Spleen (tissue), 11 donors: ENCODE data around the gene ADAMTSL1. TPM values are rescaled to one million over a fixed set of nuclear protein-coding genes. Genes with fewer than 3 reads are reported as not detected.

Experiments
- DNase-seq: peaks from one replicate; pipeline ENCODE4 v3.0.0-alpha.2; 2020
- H3K27ac ChIP-seq, 8 donors: fragments of 200-600 bp; sonication (generic) in 7 of 8; 1 replicate in 4 of 8; 2 replicates in 4 of 8; pipeline versions ENCODE4 v1.5.0 to v1.8.0; 2016 to 2021; ENCODE audit warnings: inconsistent platforms in 4 of 8, mild to moderate bottlenecking in 4 of 8, moderate library complexity in 1 of 8
- H3K27me3 ChIP-seq, 7 donors: fragments of 200-600 bp; sonication (generic) in 6 of 7; replicated peaks in 1 of 7; 1 replicate in 4 of 7; 2 replicates in 3 of 7; pipeline versions ENCODE4 v1.5.0 to v1.8.0; 2016 to 2021; ENCODE audit warnings: inconsistent platforms in 3 of 7, mild to moderate bottlenecking in 1 of 7
- H3K36me3 ChIP-seq, 6 donors: fragments of 200-600 bp; sonication (generic) in 5 of 6; 1 replicate in 4 of 6; 2 replicates in 2 of 6; pipeline versions ENCODE4 v1.5.0 to v1.8.0; 2016 to 2021; ENCODE audit warnings: inconsistent platforms in 2 of 6
- H3K4me1 ChIP-seq, 6 donors: fragments of 200-600 bp; sonication (generic) in 5 of 6; 1 replicate in 3 of 6; 2 replicates in 3 of 6; pipeline versions ENCODE4 v1.5.0 to v1.8.0; 2016 to 2021; ENCODE audit warnings: inconsistent platforms in 3 of 6
- H3K4me3 ChIP-seq, 8 donors: fragments of 200-600 bp; sonication (generic) in 7 of 8; 1 replicate in 4 of 8; 2 replicates in 4 of 8; pipeline versions ENCODE4 v1.5.0 to v1.8.0; 2016 to 2021; ENCODE audit warnings: inconsistent platforms in 4 of 8, mild to moderate bottlenecking in 4 of 8, moderate library complexity in 2 of 8
- H3K9me3 ChIP-seq, 8 donors: fragments of 200-600 bp; sonication (generic) in 7 of 8; 1 replicate in 4 of 8; 2 replicates in 4 of 8; pipeline versions ENCODE4 v1.5.0 to v1.8.0; 2016 to 2021; ENCODE audit warnings: inconsistent platforms in 4 of 8
- CTCF ChIP-seq, 11 experiments: fragments of 200-600 bp in 7 of 11; fragments of 450-650 bp in 4 of 11; sonication (generic) in 4 of 11; IDR thresholded peaks in 8 of 11; conservative IDR thresholded peaks in 3 of 11; 1 replicate in 7 of 11; 2 replicates in 4 of 11; pipeline versions ENCODE4 v1.4.0 to v1.8.0; 2016 to 2021; ENCODE audit warnings: antibody characterized with exemption in 11 of 11, inconsistent platforms in 4 of 11, mild to moderate bottlenecking in 1 of 11
- POLR2A ChIP-seq, 3 donors: fragments of 450-650 bp; IDR thresholded peaks; one replicate each; pipeline ENCODE4 v1.5.1; 2017; ENCODE audit warnings: antibody characterized with exemption in 3 of 3, mild to moderate bottlenecking in 1 of 3
- POLR2AphosphoS5 ChIP-seq, 3 donors: sonication (generic); formaldehyde crosslinking; IDR thresholded peaks; one replicate each; pipeline ENCODE4 v1.5.1; 2017; ENCODE audit warnings: antibody characterized with exemption in 3 of 3
- WGBS, 5 donors: extraction: QIAGEN DNeasy Blood & Tissue Kit in 3 of 5; methylation state at CpG; one replicate each; pipeline versions ENCODE4 v1.1.5 to v1.1.7; 2013 to 2018; 5-methylcytosine and 5-hydroxymethylcytosine counted together
- intact Hi-C: fragments of 100-400 bp; cut with DNase I; formaldehyde crosslinking; loops from one replicate; pipeline ENCODE4 v1.15.0; 2023; ENCODE audit warnings: low total_unique reads
- polyA plus RNA-seq, 3 donors: library from polyadenylated mRNA; stranded (reverse); fragments of 200-250 nt; gene quantifications; one replicate each; pipeline ENCODE4 v1.2.1, GENCODE V29; 2013
- total RNA-seq, 7 donors: library from RNA; depleted of rRNA in 3 of 7; stranded (reverse); fragments of >200 nt in 3 of 7; fragmentation: NEBNext Ultra II Directional in 4 of 7; extraction: Animal tissue kit (Norgen Biotek cat#: 25700) in 4 of 7; gene quantifications; one replicate each; pipeline versions ENCODE4 v1.1.0 to v1.2.1, GENCODE V29; 2016 to 2021
- donor health status: healthy with polysubstance abuse.
- donor health status: DM: no; HTN: no; CAD: no; lungs with moderate emphysema.
- donor health status: DM: no; HTN: no; CAD: no.
- donor health status: Bipolar disorder and iron deficiency.
- donor health status: healthy.
- donor health status: DM: no; HTN: no; CAD: no.
- donor health status: DM: yes; HTN: yes; CAD: no.

ADAMTSL1 gene
- total and polyA plus RNA-seq, 10 donors: 0.35 to 5.3 (median 2.2) TPM

DNA sequence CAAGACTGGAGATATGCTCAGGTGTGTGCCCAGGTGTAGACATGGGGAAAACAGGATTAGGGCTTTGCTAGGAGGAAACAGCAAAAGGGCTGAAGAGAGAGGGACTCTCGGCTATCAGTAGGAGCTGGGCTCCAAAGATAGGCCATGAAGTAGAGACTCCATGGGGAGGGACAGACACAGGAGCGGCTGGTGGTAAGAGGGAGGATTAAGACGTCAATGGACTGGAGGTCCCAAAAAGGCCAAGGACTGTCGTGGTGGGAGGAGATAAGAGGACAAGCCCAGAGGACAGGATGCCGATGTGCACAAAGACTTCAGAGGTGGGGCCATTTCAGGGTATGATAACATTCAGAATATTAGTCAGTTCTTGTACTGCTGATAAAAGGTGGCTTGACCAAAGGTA lies 466.0 kb downstream of the ADAMTSL1 start:
- Histone ChIP-seq H3K27ac (no peak overlapping the region), H3K36me3 (no peaks in the 10 kb centered on the region), H3K9me3 (peaks cover 0 to 5% (median 2%) of the 10 kb centered on the region in 8 donors), H3K4me3 (no peak overlapping the region), H3K4me1 (no peaks in the 10 kb centered on the region), H3K27me3 (peaks cover 0 to 5% (median 0%) of the 10 kb centered on the region in 7 donors)
- 83 to 88% (median 87%) methylated on average over 5 of the region's 5 CpGs for WGBS, 5 donors
- no peak for DNase-seq
- intact Hi-C loops: no loop called here
- no peak for TF ChIP-seq CTCF (IDR thresholded peaks at IDR 0.05 in 8 of 11, conservative IDR thresholded peaks at IDR 0.05 in 3 of 11)
- TF ChIP-seq POLR2AphosphoS5 (IDR thresholded peaks at IDR 0.05): no peak
- no peak for TF ChIP-seq POLR2A (IDR thresholded peaks at IDR 0.05)

DNA sequence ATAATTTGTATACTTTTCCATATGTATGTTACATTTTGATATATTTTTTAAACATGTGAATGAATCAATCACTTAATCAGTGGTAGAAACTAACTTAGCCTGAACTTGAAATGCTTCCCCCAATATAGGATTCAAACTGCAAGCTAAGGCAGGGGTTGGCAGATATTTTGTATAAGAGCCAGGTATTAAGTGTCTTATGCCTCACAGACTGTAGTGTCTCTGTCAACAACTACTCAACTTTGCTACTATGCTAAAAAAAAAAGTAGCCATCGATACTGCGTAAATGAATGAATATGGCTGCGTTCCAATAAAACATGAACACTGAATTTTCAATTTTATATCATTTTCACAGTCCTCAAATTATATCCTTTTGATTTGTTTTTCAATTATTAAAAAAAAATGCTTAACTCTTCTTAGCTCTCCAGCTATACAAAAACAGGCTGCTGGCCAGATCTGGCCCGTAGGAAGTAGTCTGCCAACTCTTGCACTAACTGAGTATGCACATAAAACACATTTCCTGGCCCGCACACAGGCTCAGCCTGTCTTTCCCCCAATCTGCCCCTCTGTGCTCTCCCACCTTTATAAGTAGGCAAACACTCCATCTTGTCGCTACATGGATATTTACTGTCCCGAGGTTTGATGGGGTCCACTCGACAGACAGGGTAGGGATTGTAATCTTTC lies 467.2 kb downstream of the ADAMTSL1 start:
- TF ChIP-seq POLR2A (IDR thresholded peaks at IDR 0.05): no peak
- TF ChIP-seq CTCF (IDR thresholded peaks at IDR 0.05 in 8 of 11, conservative IDR thresholded peaks at IDR 0.05 in 3 of 11): no peak
- TF ChIP-seq POLR2AphosphoS5 (IDR thresholded peaks at IDR 0.05): no peak
- intact Hi-C loops: no loop called here
- H3K36me3 ChIP-seq: no peaks in the 10 kb centered on the region
- no peak for DNase-seq
- no peaks in the 10 kb centered on the region for H3K4me1 ChIP-seq
- 89 to 95% (median 92%) methylated on average over 8 of the region's 8 CpGs for WGBS, 5 donors
- H3K27me3 ChIP-seq: peaks cover 0 to 5% (median 0%) of the 10 kb centered on the region in 7 donors
- no peaks in the 10 kb centered on the region for H3K9me3 ChIP-seq
- H3K4me3 ChIP-seq: no peak overlapping the region
- H3K27ac ChIP-seq: no peak overlapping the region

- intact Hi-C loops: no loop called here
- no peak for TF ChIP-seq POLR2A (IDR thresholded peaks at IDR 0.05)
- TF ChIP-seq POLR2AphosphoS5 (IDR thresholded peaks at IDR 0.05): no peak
- no peak for TF ChIP-seq CTCF (IDR thresholded peaks at IDR 0.05 in 8 of 11, conservative IDR thresholded peaks at IDR 0.05 in 3 of 11)
- 61 to 74% (median 64%) methylated on average over 7 of the region's 7 CpGs for WGBS, 5 donors
- Histone ChIP-seq H3K4me3 (no peak overlapping the region), H3K4me1 (no peaks in the 10 kb centered on the region), H3K9me3 (no peaks in the 10 kb centered on the region), H3K27me3 (peaks cover 0 to 5% (median 0%) of the 10 kb centered on the region in 7 donors), H3K36me3 (no peaks in the 10 kb centered on the region), H3K27ac (no peak overlapping the region)
- DNase-seq: no peak
These were observed 468.8 kb downstream of the ADAMTSL1 start for GRCh38 chr9:18942801-18943200.

DNA sequence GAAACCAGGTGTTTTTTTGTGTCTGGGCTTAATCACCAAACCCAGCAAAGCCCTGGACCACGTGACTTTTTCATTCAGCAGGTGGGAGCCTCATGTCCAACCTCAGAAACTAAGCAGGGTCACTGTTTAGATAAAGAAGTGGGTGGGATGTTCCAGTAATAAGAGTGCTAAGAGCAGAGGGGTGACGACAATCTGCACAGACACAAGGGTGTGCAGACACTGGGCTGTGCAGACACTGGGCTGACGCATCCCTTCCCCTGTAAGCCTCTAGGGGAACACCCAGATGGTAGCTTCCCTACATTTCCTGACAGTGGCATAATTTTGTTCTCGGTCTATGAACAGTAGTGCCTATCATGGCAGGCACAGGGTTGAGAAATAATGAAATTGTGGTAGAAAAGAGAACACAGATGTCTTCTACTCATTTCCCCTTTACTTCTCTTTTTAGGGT lies 474.0 kb downstream of the ADAMTSL1 start:
- Histone ChIP-seq H3K27ac (no peak overlapping the region), H3K4me1 (no peaks in the 10 kb centered on the region), H3K36me3 (no peaks in the 10 kb centered on the region), H3K27me3 (no peaks in the 10 kb centered on the region), H3K9me3 (no peaks in the 10 kb centered on the region), H3K4me3 (no peak overlapping the region)
- no peak for DNase-seq
- WGBS, 5 donors: 43 to 60% (median 47%) methylated on average over 4 of the region's 4 CpGs
- no peak for TF ChIP-seq CTCF (IDR thresholded peaks at IDR 0.05 in 8 of 11, conservative IDR thresholded peaks at IDR 0.05 in 3 of 11)
- intact Hi-C loops: no loop called here
